22Rv1 (cell line): ENCODE data around the gene ARHGEF18.

Experiments used
- CTCF ChIP-seq: fragments of 450-650 bp; IDR thresholded peaks from 2 replicates; pipeline ENCODE4 v1.5.1; 2017; ENCODE audit warnings: mild to moderate bottlenecking
- ZFX ChIP-seq: fragments of 450-650 bp; IDR thresholded peaks from 2 replicates; pipeline ENCODE4 v1.6.1; 2017; ENCODE audit warnings: antibody characterized with exemption, borderline replicate concordance

GRCh38 chr19:7391218-7391670, 42.5 kb downstream of the ARHGEF18 start:
- TF ChIP-seq CTCF (no peak), ZFX (no peak)
